ENCODE measurements around the gene ELL.

Gene ELL

GRCh38 chr19:18442941-18443340 is 78.9 kb downstream of the ELL start:
- DNase-seq: no peak

GRCh38 chr19:18441804-18442788 is 79.8 kb downstream of the ELL start:
- DNase-seq: no peak

- no peak for DNase-seq
Observed at GRCh38 chr19:18440936-18441803, 80.7 kb downstream of the ELL start.

GRCh38 chr19:18440415-18440877 is 81.4 kb downstream of the ELL start:
- DNase-seq: peak; percentile 15

- DNase-seq: no peak
Observed at GRCh38 chr19:18439910-18440237, 82.0 kb downstream of the ELL start.

- no peak for DNase-seq
Observed at GRCh38 chr19:18439025-18439909, 82.6 kb downstream of the ELL start.

GRCh38 chr19:18438331-18439024 is 83.4 kb downstream of the ELL start:
- DNase-seq: no peak

GRCh38 chr19:18437491-18438330 is 84.2 kb downstream of the ELL start, which contains the start of gene ISYNA1:
Gene ISYNA1, minus strand, starts transcription at chr19:18438133. Its CDS starts 154 bp downstream, at chr19:18437979.
- DNase-seq: no peak

- peak; percentile 56 for DNase-seq
Observed at GRCh38 chr19:18436671-18437490, 85.0 kb downstream of the ELL start.

GRCh38 chr19:18435842-18436670 is 85.8 kb downstream of the ELL start:
- DNase-seq: no peak

- DNase-seq: no peak
Observed at GRCh38 chr19:18435178-18435841, 86.6 kb downstream of the ELL start.

GRCh38 chr19:18434411-18435175 is 87.3 kb downstream of the ELL start:
- DNase-seq: no peak

GRCh38 chr19:18433735-18434398 is 88.0 kb downstream of the ELL start:
- DNase-seq: no peak

GRCh38 chr19:18433015-18433691 is 88.7 kb downstream of the ELL start:
- no peak for DNase-seq

GRCh38 chr19:18432275-18433014 is 89.4 kb downstream of the ELL start:
- DNase-seq: no peak

All from NCI-H1694 (cell line).